H9 (cell line): ENCODE measurements around the gene LIN9. TPM values are rescaled to one million over a fixed set of nuclear protein-coding genes. Genes with fewer than 3 reads are reported as not detected.

Source experiments
- DNase-seq: peaks from one replicate; pipeline ENCODE4 v3.0.0-alpha.2; 2017
- H2AFZ ChIP-seq: one replicate; pipeline ENCODE4 v1.6.1; 2013; ENCODE audit warnings: mild to moderate bottlenecking, low read length, control low read depth, moderate library complexity
- H2AK5ac ChIP-seq: 2 replicates; pipeline ENCODE4 v1.6.1; 2013; ENCODE audit warnings: low read length, control low read depth, mixed read lengths; ENCODE audit not compliant: insufficient read length
- H2BK120ac ChIP-seq: one replicate; pipeline ENCODE4 v1.6.1; 2013; ENCODE audit warnings: low read depth, mild to moderate bottlenecking, low read length, control low read depth, inconsistent platforms; ENCODE audit not compliant: poor library complexity, severe bottlenecking
- H2BK12ac ChIP-seq: 2 replicates; pipeline ENCODE4 v1.6.1; 2013; ENCODE audit warnings: low read length, control low read depth, mixed read lengths, low read depth; ENCODE audit not compliant: insufficient read length
- H2BK15ac ChIP-seq: 2 replicates; pipeline ENCODE4 v1.6.1; 2013; ENCODE audit warnings: low read depth, low read length, control low read depth
- H2BK20ac ChIP-seq: one replicate; pipeline ENCODE4 v1.6.1; 2013; ENCODE audit warnings: low read depth, mild to moderate bottlenecking, low read length, control low read depth, inconsistent platforms; ENCODE audit not compliant: poor library complexity, severe bottlenecking
- H2BK5ac ChIP-seq: 2 replicates; pipeline ENCODE4 v1.6.1; 2013; ENCODE audit warnings: low read length, control low read depth, mixed read lengths; ENCODE audit not compliant: insufficient read length
- H3K14ac ChIP-seq: 2 replicates; pipeline ENCODE4 v1.6.1; 2013; ENCODE audit warnings: low read length, control low read depth; ENCODE audit not compliant: insufficient read depth
- H3K18ac ChIP-seq: 2 replicates; pipeline ENCODE4 v1.6.1; 2013; ENCODE audit warnings: low read depth, mild to moderate bottlenecking, mixed read lengths, low read length, control low read depth; ENCODE audit not compliant: insufficient read length
- H3K23ac ChIP-seq: 2 replicates; pipeline ENCODE4 v1.6.1; 2013; ENCODE audit warnings: low read length, control low read depth, mixed read lengths, low read depth; ENCODE audit not compliant: insufficient read length
- H3K23me2 ChIP-seq: 2 replicates; pipeline ENCODE4 v1.6.1; 2013; ENCODE audit warnings: low read depth, mild to moderate bottlenecking, mixed read lengths, low read length, control low read depth; ENCODE audit not compliant: insufficient read length, poor library complexity, severe bottlenecking
- H3K27ac ChIP-seq: 2 replicates; pipeline ENCODE4 v1.5.1; 2013; ENCODE audit warnings: low read length, control low read depth, mixed read lengths, low read depth; ENCODE audit not compliant: insufficient read length
- H3K27me3 ChIP-seq: 2 replicates; pipeline ENCODE4 v1.6.1; 2013; ENCODE audit warnings: low read length, control low read depth, inconsistent platforms; ENCODE audit not compliant: insufficient read depth
- H3K4ac ChIP-seq: 2 replicates; pipeline ENCODE4 v1.6.1; 2013; ENCODE audit warnings: low read depth, mild to moderate bottlenecking, control low read depth, inconsistent platforms, low read length, moderate library complexity
- H3K4me1 ChIP-seq: 2 replicates; pipeline ENCODE4 v1.6.1; 2013; ENCODE audit warnings: low read length, control low read depth, inconsistent platforms; ENCODE audit not compliant: insufficient read depth
- H3K4me2 ChIP-seq: 2 replicates; pipeline ENCODE4 v1.6.1; 2013; ENCODE audit warnings: low read length, control low read depth, mixed read lengths; ENCODE audit not compliant: insufficient read length, insufficient read depth
- H3K56ac ChIP-seq: 2 replicates; pipeline ENCODE4 v1.6.1; 2013; ENCODE audit warnings: low read depth, mild to moderate bottlenecking, mixed read lengths, low read length, control low read depth; ENCODE audit not compliant: insufficient read length
- H3K79me1 ChIP-seq: 2 replicates; pipeline ENCODE4 v1.6.1; 2013; ENCODE audit warnings: low read depth, mild to moderate bottlenecking, moderate library complexity, low read length, control low read depth, inconsistent platforms; ENCODE audit not compliant: insufficient read depth, poor library complexity, severe bottlenecking
- H3K79me2 ChIP-seq: 2 replicates; pipeline ENCODE4 v1.6.1; 2013; ENCODE audit warnings: low read length, control low read depth, inconsistent platforms; ENCODE audit not compliant: insufficient read depth
- H3K9ac ChIP-seq: 2 replicates; pipeline ENCODE4 v1.6.1; 2013; ENCODE audit warnings: low read length, control low read depth, mixed read lengths; ENCODE audit not compliant: insufficient read length; ENCODE audit errors: extremely low read depth
- H3K9me3 ChIP-seq: one replicate; pipeline ENCODE4 v1.6.1; 2013; ENCODE audit warnings: low read depth, low read length, inconsistent platforms; ENCODE audit not compliant: control insufficient read depth
- H3T11ph ChIP-seq: one replicate; pipeline ENCODE4 v1.6.1; 2013; ENCODE audit warnings: mild to moderate bottlenecking, low read length, control low read depth, inconsistent platforms
- H4K20me1 ChIP-seq: one replicate; pipeline ENCODE4 v1.6.1; 2013; ENCODE audit not compliant: control insufficient read depth, insufficient read length, insufficient read depth
- H4K5ac ChIP-seq: 2 replicates; pipeline ENCODE4 v1.6.1; 2013; ENCODE audit warnings: low read depth, mild to moderate bottlenecking, mixed read lengths, low read length, control low read depth; ENCODE audit not compliant: insufficient read length
- H4K8ac ChIP-seq: replicated peaks from 2 replicates; pipeline ENCODE4 v1.6.1; 2013; ENCODE audit warnings: low read length, control low read depth, mixed read lengths, low read depth; ENCODE audit not compliant: insufficient read length
- H4K91ac ChIP-seq: 2 replicates; pipeline ENCODE4 v1.6.1; 2013; ENCODE audit warnings: low read depth, mild to moderate bottlenecking, moderate library complexity, mixed read lengths, low read length, control low read depth; ENCODE audit not compliant: insufficient read length
- H3K27ac Mint-ChIP-seq, 3 experiments: 2 replicates in 2 of 3; 3 replicates in 1 of 3; pipeline ENCODE4 v1.8.0; 2020 to 2021; ENCODE audit warnings: mixed read lengths in 3 of 3, mild to moderate bottlenecking in 1 of 3, moderate library complexity in 1 of 3
- H3K27me3 Mint-ChIP-seq: 2 replicates; pipeline ENCODE4 v1.8.0; 2021; ENCODE audit warnings: low read depth, mild to moderate bottlenecking, moderate library complexity, mixed read lengths
- H3K36me3 Mint-ChIP-seq, 3 experiments: 2 replicates in 2 of 3; 3 replicates in 1 of 3; pipeline ENCODE4 v1.8.0; 2020 to 2021; ENCODE audit warnings: low read depth in 3 of 3, mixed read lengths in 3 of 3; ENCODE audit not compliant: insufficient read depth in 1 of 3
- H3K4me1 Mint-ChIP-seq, 2 experiments: 2 replicates each; pipeline ENCODE4 v1.8.0; 2020; ENCODE audit warnings: mixed read lengths in 2 of 2
- H3K4me3 Mint-ChIP-seq, 2 experiments: 2 replicates in 1 of 2; 3 replicates in 1 of 2; pipeline ENCODE4 v1.8.0; 2020 to 2021; ENCODE audit warnings: mild to moderate bottlenecking in 2 of 2, mixed read lengths in 2 of 2, moderate library complexity in 1 of 2
- H3K9me3 Mint-ChIP-seq, 2 experiments: 2 replicates in 1 of 2; 3 replicates in 1 of 2; pipeline ENCODE4 v1.8.0; 2020; ENCODE audit warnings: mild to moderate bottlenecking in 2 of 2, mixed read lengths in 2 of 2, moderate library complexity in 1 of 2
- WGBS: extraction: QIAGEN DNeasy Blood & Tissue Kit; methylation state at CpG from one replicate; pipeline ENCODE4 v1.1.7; 2013; ENCODE audit warnings: missing lambda C conversion rate, low lambda C conversion rate, mixed read lengths; ENCODE audit not compliant: insufficient read length; ENCODE audit errors: extremely low coverage; 5-methylcytosine and 5-hydroxymethylcytosine counted together
- long read RNA-seq: library from polyadenylated mRNA; unstranded; transcript quantifications from one replicate; pipeline ENCODE4 v2.0.0, GENCODE V29; 2020
- total RNA-seq: library from RNA; stranded (reverse); gene quantifications from 2 replicates; pipeline ENCODE4 v1.2.1, GENCODE V29; 2021
- TF ChIP-seq, protein P1 (sequence below): fragments of 200-600 bp; sonication (generic); conservative IDR thresholded peaks from 3 replicates; pipeline ENCODE4 v1.8.0; 2021; ENCODE audit warnings: antibody characterized with exemption, mild to moderate bottlenecking

The LIN9 gene, protein sequence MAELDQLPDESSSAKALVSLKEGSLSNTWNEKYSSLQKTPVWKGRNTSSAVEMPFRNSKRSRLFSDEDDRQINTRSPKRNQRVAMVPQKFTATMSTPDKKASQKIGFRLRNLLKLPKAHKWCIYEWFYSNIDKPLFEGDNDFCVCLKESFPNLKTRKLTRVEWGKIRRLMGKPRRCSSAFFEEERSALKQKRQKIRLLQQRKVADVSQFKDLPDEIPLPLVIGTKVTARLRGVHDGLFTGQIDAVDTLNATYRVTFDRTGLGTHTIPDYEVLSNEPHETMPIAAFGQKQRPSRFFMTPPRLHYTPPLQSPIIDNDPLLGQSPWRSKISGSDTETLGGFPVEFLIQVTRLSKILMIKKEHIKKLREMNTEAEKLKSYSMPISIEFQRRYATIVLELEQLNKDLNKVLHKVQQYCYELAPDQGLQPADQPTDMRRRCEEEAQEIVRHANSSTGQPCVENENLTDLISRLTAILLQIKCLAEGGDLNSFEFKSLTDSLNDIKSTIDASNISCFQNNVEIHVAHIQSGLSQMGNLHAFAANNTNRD
- 9.5 TPM in 2 replicates for total RNA-seq
- long read RNA-seq, transcript LIN9-201 (15 exons, 3,567 nt) = major isoform, 39 of 86 reads
- long read RNA-seq, transcript LIN9-204 (14 exons, 2,909 nt) = minor isoform, 11 of 86 reads
- long read RNA-seq, partial matches to known transcripts = 10 of 86 reads
- long read RNA-seq, other reads (novel, unspliced or antisense) = 22 of 86 reads

DNA sequence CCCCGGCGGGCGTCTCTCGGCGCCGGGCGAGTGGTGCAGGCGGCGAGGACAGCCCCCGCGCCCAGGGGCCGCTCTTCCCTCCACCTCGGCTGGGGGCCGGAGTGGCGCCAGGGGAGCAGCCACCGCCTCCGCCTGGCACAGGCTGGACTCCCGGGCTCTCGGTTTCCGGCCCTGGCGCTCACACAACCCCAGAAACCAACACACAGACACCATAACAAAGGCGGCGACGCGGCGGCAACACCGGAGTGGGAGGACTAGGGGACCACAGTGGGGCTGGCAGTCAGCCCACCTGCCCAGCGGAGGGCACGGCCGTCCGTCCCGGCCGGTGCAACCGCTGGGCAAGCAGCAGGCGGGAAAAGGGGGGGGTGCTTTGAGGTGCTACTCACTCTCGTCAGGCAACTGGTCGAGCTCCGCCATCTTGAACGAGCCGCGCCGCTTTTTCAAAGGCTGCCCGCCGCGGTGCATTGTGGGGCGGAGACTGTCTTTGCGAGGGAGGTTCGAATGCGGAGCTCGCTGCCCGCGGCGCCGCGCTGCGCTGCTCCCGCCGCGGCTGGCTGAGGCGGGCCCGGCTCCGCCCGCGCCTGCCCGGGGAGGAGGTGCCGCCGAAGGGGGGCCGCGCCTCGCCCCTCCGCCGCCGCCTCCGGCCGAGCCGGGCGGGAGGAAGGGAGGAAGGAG is at the start of gene LIN9:
Gene LIN9, minus strand, starts transcription at position 442 of the 675 bp plus-strand sequence. Its CDS starts 25 bp downstream, at position 417.
- peaks cover 36 to 37% of the 10 kb centered on the region in 2 experiments for H3K4me1 Mint-ChIP-seq
- Histone ChIP-seq H3K18ac (peak within 1 kb of the TSS; percentile 92), H4K8ac (no peak within 1 kb of the TSS), H3K56ac (no peak within 1 kb of the TSS), H4K5ac (peak within 1 kb of the TSS; percentile 3), H2BK120ac (peak within 1 kb of the TSS; percentile 52), H2AFZ (peak within 1 kb of the TSS; percentile 71), H3K4me1 (peaks cover 8% of the 10 kb centered on the region; the same call in 1 of the 2 replicates), H3K14ac (peak within 1 kb of the TSS; percentile 99), H3K79me2 (peaks cover 6% of the 10 kb centered on the region; the same call in 1 of the 2 replicates), H3K4ac (no peak within 1 kb of the TSS; the same call in 1 of the 2 replicates), H2BK15ac (no peak within 1 kb of the TSS), H3K79me1 (peaks cover 4% of the 10 kb centered on the region), H2BK20ac (no peak within 1 kb of the TSS), H3T11ph (no peak within 1 kb of the TSS), H4K91ac (peak within 1 kb of the TSS; percentile 91), H3K4me2 (peak within 1 kb of the TSS; percentile 99), H3K27ac (no peak within 1 kb of the TSS), H3K27me3 (no peaks in the 10 kb centered on the region; the same call in 1 of the 2 replicates), H3K23me2 (peaks cover 11% of the 10 kb centered on the region), H2BK5ac (peak within 1 kb of the TSS; percentile 4), H3K23ac (peak within 1 kb of the TSS; percentile 86), H3K9me3 (no peaks in the 10 kb centered on the region), H4K20me1 (no peaks in the 10 kb centered on the region), H3K9ac (peak within 1 kb of the TSS; percentile 94), H2BK12ac (peak within 1 kb of the TSS; percentile 41), H2AK5ac (no peak within 1 kb of the TSS)
- H3K36me3 Mint-ChIP-seq = peaks cover 0 to 2% (median 0%) of the 10 kb centered on the region in 3 experiments; a peak in 2 of 7 replicates
- no peaks in the 10 kb centered on the region for H3K9me3 Mint-ChIP-seq
- DNase-seq = peak; percentile 93
- peaks cover 21% of the 10 kb centered on the region for H3K27me3 Mint-ChIP-seq
- peak within 1 kb of the TSS in 2 of 3 experiments; percentile 96; a peak in 5 of 7 replicates for H3K27ac Mint-ChIP-seq
- no CpG with 5 or more reads among the region's 77 CpGs for WGBS
- TF ChIP-seq, protein P1, sequence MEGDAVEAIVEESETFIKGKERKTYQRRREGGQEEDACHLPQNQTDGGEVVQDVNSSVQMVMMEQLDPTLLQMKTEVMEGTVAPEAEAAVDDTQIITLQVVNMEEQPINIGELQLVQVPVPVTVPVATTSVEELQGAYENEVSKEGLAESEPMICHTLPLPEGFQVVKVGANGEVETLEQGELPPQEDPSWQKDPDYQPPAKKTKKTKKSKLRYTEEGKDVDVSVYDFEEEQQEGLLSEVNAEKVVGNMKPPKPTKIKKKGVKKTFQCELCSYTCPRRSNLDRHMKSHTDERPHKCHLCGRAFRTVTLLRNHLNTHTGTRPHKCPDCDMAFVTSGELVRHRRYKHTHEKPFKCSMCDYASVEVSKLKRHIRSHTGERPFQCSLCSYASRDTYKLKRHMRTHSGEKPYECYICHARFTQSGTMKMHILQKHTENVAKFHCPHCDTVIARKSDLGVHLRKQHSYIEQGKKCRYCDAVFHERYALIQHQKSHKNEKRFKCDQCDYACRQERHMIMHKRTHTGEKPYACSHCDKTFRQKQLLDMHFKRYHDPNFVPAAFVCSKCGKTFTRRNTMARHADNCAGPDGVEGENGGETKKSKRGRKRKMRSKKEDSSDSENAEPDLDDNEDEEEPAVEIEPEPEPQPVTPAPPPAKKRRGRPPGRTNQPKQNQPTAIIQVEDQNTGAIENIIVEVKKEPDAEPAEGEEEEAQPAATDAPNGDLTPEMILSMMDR = no peak
- H3K4me3 Mint-ChIP-seq = peak within 1 kb of the TSS; percentile 88 to 93
